Middle frontal gyrus (tissue), 1 donor: ENCODE results near the gene RFTN1.
A peak's percentile ranks its signal among the peaks of the same experiment; 100 is the strongest.

ENCODE experiments used
- DNase-seq: peaks from one replicate; pipeline ENCODE4 v3.0.0-alpha.2; 2015; ENCODE audit warnings: low spot score; ENCODE audit errors: extremely low spot score

The RFTN1 gene

DNA sequence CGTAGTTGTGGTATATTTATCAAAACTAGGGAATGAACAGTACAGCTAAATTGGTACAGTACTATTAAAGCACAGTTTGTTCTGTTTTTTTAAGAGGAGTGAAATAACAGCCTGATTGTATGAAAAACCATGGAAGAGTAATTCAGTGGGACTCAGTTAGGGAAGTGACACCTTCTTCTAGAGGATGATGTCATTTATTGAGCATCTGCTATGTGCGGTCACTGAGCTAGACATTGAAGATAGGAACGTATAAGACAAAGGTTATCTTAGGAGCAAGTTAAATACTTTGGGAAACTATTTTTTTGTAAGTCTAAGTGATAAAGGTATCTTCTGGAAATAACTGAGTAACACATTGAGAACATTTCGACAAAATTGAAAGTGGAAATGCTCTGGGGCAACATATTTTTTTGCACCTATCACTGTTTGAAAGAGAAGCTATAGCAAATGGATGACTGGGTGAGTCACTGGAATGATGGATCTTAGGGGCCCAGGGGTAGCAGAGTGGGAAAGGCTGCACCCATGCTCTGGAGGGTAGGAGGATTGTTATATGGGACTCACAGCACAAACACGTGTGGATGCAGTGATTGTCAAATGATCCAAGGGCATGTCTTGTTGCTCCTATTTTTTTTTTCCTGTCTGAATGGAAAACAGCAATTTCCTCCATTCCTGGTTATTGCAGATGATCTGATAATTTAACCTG, 205.5 kb downstream of the RFTN1 start:
- no peak for DNase-seq

DNA sequence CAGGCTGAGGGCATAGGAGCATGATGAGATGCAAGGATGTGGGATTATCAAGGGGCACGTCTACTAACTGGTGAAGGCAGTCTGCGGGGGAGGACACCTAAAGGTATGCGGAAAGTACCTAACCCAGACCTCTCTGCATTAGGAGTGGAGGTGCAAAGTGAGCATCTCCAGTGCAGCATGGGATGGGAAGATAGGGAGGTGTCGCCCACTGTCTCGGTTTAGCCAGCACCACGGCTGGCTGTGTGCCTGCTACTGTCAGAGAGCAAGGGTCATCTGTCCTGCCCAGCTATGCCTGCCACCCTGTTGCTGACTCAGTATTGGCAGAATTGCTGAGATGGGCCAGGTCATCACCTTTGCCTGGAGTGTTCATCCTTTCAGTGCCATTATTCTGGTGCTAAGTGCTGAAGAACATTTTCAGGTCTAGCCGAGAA, 208.4 kb downstream of the RFTN1 start:
- DNase-seq: no peak

- DNase-seq: no peak
Measured at GRCh38 chr3:16304061-16305010, 209.2 kb downstream of the RFTN1 start.

- DNase-seq: no peak
Measured at GRCh38 chr3:16303037-16303575, 210.4 kb downstream of the RFTN1 start.

GRCh38 chr3:16302082-16302631, 211.3 kb downstream of the RFTN1 start:
- DNase-seq: no peak

DNA sequence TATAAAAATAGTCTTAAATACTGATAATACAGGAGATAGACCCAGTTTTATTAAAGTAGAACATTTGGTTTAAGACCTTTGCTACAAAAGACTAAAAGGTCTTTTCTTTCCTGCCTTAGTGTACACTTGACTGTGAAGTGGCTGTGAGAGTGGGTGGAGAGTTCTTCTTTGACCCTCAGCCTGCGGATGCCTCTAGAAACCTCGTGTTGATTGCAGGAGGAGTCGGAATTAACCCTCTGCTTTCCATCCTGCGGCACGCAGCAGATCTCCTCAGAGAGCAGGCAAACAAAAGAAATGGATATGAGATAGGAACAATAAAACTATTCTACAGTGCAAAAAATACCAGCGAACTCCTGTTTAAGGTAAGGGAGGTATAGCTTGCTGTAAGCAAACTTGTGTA, 212.0 kb downstream of the RFTN1 start:
- no peak for DNase-seq

GRCh38 chr3:16300881-16301359, 212.6 kb downstream of the RFTN1 start:
- DNase-seq: no peak

GRCh38 chr3:16300307-16300706, 213.2 kb downstream of the RFTN1 start:
- no peak for DNase-seq

- no peak for DNase-seq
Measured at GRCh38 chr3:16299746-16300145, 213.8 kb downstream of the RFTN1 start.

GRCh38 chr3:16298891-16299290, 214.6 kb downstream of the RFTN1 start:
- no peak for DNase-seq

DNA sequence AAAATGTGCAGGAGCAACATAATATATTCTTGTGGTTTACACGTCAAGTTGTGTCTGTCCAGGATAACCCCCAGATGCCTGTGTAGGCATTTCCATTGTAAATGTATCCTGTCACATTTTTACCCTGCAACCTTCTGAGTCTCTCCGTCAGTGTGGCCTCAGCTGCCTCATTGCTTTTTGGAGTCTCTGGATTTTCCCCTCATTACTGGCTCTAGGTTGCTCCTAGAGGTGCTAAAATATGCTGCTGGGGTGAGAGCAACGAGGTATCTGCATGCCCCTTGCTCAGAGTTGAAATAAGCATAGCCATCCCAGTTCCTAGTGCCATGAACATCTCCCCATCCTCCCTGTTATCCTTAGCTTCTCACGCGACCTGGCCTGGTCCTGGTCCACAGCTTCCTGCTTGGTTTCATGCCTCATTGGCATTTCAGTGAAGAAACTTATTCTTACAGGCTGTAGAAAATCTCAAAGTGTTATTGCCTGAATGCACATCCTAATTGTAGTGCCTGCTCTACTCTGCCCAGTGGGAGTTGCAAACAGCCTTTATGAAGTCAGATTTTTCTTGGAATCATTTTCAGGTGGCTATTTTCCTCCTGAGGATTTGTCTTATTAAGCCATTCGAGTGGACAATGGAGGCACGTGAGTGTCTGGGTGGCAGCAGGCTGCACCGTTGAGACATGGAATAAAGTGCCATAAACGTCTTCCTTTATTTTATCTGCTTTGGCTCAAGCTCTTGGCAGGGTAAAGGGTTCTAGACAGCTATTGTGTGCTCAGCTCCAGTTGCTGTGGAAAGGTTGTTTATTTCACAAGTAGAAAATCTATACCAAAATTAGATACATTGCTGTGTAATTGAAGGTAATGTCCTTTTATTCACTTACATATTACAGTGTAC, 215.3 kb downstream of the RFTN1 start:
- no peak for DNase-seq

GRCh38 chr3:16295298-16295890, 218.1 kb downstream of the RFTN1 start:
- DNase-seq: no peak

DNA sequence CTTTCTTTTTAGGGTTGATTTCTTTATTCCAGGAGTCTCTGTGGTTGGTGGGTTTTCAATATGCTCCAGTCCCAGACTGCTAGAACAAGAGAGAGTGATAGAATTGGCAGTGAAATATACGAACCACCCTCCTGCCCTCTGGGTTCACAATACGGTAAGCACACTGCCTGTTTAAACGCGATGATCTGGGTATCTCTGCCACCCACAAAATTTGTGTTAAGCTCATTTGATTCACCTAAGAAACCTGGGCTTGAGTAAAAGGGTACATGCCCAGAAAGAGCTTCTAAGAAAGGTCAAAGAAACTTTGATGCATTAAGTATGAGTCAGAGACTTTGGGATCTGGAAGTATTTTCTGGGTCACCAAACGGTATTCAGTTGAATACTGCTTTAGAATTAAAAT, 218.7 kb downstream of the RFTN1 start:
- DNase-seq: no peak

- DNase-seq: no peak
Measured at GRCh38 chr3:16290827-16291196, 222.7 kb downstream of the RFTN1 start.

DNA sequence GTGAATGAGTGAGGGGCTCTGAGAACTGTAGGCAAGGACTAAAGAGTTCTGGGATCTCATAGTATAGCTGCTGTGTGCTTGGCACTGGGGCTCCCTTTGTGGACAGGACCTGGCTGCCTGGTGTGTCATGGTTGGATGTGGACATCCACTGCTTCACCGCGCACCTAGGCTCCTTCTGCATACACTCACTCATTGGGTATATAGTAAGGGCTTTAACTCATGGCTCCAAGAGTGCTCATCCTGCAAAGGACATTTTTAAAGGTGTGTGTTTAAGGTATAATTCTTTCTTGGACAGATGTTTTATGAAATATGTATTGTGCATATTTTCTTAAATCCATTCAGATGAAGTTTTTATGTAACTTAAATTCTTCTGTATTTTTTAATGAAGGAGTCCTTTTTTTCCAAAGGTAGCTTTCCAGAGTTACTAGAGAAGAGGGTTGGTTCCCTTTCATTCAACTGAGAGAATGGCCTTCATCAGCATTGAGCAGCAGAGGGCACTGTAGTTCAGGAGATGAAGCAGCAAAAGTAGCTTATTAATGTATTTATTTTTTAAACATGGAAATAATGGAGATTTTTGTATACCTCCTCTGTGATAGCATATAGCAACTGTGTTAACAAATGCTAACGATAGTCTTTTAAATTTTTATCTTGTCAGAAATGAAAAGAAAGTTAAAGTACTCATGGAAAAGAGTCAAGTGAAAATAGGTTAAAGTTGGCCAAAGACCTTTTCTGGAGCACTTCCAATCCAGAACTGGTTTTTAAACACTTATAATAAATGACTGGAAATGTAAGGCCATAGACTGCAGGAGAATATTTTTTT, 223.3 kb downstream of the RFTN1 start:
- DNase-seq: peak; percentile 55

- DNase-seq: no peak
Measured at GRCh38 chr3:16289144-16289889, 224.2 kb downstream of the RFTN1 start.

- DNase-seq: no peak
Measured at GRCh38 chr3:16288664-16289063, 224.8 kb downstream of the RFTN1 start.

DNA sequence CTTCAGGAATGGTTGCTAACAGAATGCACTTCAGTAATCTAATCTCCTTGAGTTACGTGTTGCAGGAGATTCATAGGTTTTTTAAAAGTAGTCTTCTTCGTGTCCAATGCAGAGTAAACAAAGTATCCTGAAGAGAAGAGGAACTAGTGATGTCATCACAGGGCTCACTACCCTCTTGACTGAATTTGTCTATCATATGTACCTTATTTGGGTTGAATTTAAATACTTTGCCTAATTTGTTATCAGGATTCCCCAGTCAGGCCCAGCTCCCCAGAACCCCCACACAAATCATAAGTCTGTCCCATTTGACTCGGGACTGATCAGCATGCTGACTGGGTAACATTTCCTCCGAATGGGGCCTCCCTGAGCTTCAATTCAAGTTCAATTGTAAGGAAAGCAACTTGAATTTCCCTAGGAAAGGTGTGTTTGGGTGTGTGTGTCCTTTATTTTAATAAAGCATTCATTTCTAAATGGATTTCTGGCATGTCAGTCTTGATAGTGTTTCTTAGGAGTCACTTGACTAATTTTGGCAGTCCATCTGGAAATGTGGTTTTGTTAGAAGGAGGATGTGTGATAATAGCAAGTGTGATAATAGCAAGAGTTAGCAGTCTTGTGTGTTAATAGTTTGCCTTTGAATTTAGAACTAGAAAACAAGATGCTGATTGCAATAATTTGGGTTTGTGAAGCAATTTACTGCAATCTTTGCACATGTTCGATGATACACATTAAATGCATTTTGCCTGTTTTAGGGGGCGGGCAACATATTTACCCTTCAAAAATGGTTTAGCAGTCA, 226.6 kb downstream of the RFTN1 start:
- DNase-seq: no peak
